ENCODE results near the gene MRPS7. TPM values are rescaled to one million over a fixed set of nuclear protein-coding genes. Genes with fewer than 3 reads are reported as not detected.
"Not testable (repeated sequence)": the region's sequence is repeated elsewhere in the genome, so short reads cannot be mapped to it uniquely, and the experiment has no call there.

MRPS7 gene
- total RNA-seq, 1 experiment from 2014 or later: 73.9 TPM

DNA sequence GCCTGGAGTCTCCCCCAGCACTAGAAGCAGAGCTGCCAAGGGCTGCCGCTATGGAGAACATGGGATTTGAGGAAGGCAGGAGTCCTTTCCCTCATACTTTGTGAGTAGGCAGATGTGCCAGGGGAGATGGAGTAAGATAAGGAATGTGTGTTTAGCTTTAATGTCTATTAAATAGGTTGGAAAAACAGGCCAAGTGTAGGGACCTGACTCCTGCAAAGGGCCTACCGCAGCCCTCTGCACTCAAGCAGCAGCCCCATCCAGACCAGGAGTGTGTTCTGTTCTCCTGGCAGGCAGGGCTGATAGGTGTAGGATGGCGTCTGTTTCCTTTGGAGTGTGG, 11.1 kb downstream of the MRPS7 start:
- intact Hi-C loops (cut with micrococcal nuclease): no loop called here
- CTCF ChIA-PET: interaction anchor here (0.5 to 1.0 kb wide), 2 partner anchors 122 to 663 kb away, joined by 3 read pairs; no protein-coding TSS in a partner anchor
- TF ChIP-seq, protein P1, sequence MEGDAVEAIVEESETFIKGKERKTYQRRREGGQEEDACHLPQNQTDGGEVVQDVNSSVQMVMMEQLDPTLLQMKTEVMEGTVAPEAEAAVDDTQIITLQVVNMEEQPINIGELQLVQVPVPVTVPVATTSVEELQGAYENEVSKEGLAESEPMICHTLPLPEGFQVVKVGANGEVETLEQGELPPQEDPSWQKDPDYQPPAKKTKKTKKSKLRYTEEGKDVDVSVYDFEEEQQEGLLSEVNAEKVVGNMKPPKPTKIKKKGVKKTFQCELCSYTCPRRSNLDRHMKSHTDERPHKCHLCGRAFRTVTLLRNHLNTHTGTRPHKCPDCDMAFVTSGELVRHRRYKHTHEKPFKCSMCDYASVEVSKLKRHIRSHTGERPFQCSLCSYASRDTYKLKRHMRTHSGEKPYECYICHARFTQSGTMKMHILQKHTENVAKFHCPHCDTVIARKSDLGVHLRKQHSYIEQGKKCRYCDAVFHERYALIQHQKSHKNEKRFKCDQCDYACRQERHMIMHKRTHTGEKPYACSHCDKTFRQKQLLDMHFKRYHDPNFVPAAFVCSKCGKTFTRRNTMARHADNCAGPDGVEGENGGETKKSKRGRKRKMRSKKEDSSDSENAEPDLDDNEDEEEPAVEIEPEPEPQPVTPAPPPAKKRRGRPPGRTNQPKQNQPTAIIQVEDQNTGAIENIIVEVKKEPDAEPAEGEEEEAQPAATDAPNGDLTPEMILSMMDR (IDR thresholded peaks at IDR 0.05; ENCODE audit: unreplicated experiment): no peak
- peaks cover 13% of the 10 kb centered on the region for H3K36me3 Mint-ChIP-seq (ENCODE audit: insufficient read depth, unreplicated experiment)
- no peak overlapping the region for H3K27ac Mint-ChIP-seq (ENCODE audit: low read depth, unreplicated experiment)
- peaks cover 28% of the 10 kb centered on the region for H3K4me1 Mint-ChIP-seq (ENCODE audit: insufficient read depth, unreplicated experiment)
- POLR2A ChIA-PET: interaction anchor here (0.7 to 6.8 kb wide), 5 partner anchors 11 to 122 kb away, joined by 3 to 142 read pairs (median 23); partner anchors contain the start of genes GGA3, MRPS7 and SLC25A19
- H3K9me3 Mint-ChIP-seq (ENCODE audit: unreplicated experiment): no peaks in the 10 kb centered on the region
- BruUV-seq (replicated peaks): no TSS peak
- H3K27me3 Mint-ChIP-seq (ENCODE audit: insufficient read depth, unreplicated experiment): no peaks in the 10 kb centered on the region
- no peak for DNase-seq (ENCODE audit: unreplicated experiment)
- H3K4me3 Mint-ChIP-seq (ENCODE audit: unreplicated experiment): peak overlapping the region; percentile 74

DNA sequence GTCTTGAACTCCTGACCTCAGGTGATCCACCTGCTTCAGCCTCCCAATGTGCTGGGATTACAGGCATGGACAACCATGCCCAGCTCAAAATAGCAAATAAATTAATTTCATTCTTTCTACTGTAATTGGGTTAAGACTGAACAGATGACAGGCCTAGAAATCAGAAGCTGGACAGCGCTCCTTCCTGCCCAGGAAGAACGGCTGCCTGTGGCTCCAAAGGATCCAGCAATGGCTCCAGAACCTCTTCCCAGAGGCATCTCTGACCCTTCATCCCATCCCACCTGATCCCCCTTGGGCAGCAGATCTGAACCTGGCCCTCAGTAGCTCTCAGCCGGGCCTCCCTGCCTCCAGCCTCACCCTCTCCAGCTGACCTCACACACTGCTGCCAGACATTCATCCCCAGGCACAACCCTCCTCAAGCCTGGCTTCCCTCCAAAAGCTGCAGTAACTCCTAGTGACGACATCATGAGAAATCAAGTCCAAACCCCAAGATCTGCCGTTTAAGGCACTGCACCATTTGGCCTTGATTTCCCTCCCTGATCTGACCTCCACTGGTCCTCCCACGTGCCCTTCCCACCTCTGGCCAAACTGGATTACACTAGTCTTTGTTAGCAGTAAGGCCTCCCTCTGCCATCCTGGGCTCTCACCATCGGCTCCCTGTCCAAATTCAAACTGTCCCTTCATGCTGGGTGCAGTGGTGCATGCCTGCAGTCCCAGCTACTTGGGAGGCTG, 12.5 kb downstream of the MRPS7 start:
- Mint-ChIP-seq H3K9me3 (ENCODE audit: unreplicated experiment) (no peaks in the 10 kb centered on the region), H3K27ac (ENCODE audit: low read depth, unreplicated experiment) (no peak overlapping the region), H3K4me3 (ENCODE audit: unreplicated experiment) (peak overlapping the region; percentile 38), H3K36me3 (ENCODE audit: insufficient read depth, unreplicated experiment) (peaks cover 18% of the 10 kb centered on the region), H3K4me1 (ENCODE audit: insufficient read depth, unreplicated experiment) (peaks cover 31% of the 10 kb centered on the region), H3K27me3 (ENCODE audit: insufficient read depth, unreplicated experiment) (no peaks in the 10 kb centered on the region)
- TF ChIP-seq, protein P1 (IDR thresholded peaks at IDR 0.05; ENCODE audit: unreplicated experiment): no peak
- ChIA-PET CTCF (interaction anchor here (0.5 to 1.3 kb wide), 2 partner anchors 17 to 68 kb away, joined by 3 to 4 read pairs; no protein-coding TSS in a partner anchor), POLR2A (interaction anchor here (0.6 to 6.8 kb wide), 4 partner anchors 13 to 120 kb away, joined by 3 to 142 read pairs (median 8); partner anchors contain the start of genes GGA3, MRPS7 and SLC25A19)
- peak; percentile 82 for DNase-seq (ENCODE audit: unreplicated experiment)
- no TSS peak for BruUV-seq (replicated peaks)
- intact Hi-C loops (cut with micrococcal nuclease): loop anchor here (2.0 kb wide), 1 partner anchor 243 kb away; the partner anchor contains the start of gene TSEN54

DNA sequence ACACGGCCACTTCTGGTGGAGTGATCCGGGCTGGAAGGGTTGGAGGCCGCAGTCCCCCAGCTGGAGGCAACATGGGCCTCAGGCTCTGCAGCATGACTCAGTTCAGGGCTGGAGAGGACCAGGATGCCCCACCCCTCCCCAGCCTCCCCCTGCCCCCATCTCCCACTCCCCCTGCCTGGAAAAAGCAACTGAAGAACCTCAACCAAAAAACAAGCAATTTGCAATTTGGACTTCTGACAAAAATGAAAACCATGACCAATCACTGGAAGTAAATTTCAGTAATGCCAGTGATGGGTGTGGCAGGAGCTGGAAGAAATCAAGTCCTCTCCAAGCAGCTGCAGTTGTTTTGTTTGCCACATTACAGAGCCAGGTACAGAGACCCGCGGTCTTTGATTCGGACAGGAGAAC, 16.0 kb downstream of the MRPS7 start:
- ChIA-PET CTCF (interaction anchor here (1.0 to 1.4 kb wide), 3 partner anchors 11 to 126 kb away, joined by 3 read pairs; partner anchors contain the start of gene SLC25A19), POLR2A (interaction anchor here (0.5 to 3.8 kb wide), 12 partner anchors 8 to 1811 kb away, joined by 3 to 35 read pairs (median 3); partner anchors contain the start of genes ACOX1, GGA3, MRPS7 and NUP85)
- TF ChIP-seq, protein P1 (IDR thresholded peaks at IDR 0.05; ENCODE audit: unreplicated experiment): no peak
- H3K27ac Mint-ChIP-seq (ENCODE audit: low read depth, unreplicated experiment): peak overlapping the region; percentile 88
- H3K27me3 Mint-ChIP-seq (ENCODE audit: insufficient read depth, unreplicated experiment): no peaks in the 10 kb centered on the region
- peaks cover 19% of the 10 kb centered on the region for H3K4me1 Mint-ChIP-seq (ENCODE audit: insufficient read depth, unreplicated experiment)
- no TSS peak for BruUV-seq (replicated peaks)
- no peak for DNase-seq (ENCODE audit: unreplicated experiment)
- H3K9me3 Mint-ChIP-seq (ENCODE audit: unreplicated experiment): no peaks in the 10 kb centered on the region
- H3K36me3 Mint-ChIP-seq (ENCODE audit: insufficient read depth, unreplicated experiment): peaks cover 37% of the 10 kb centered on the region
- H3K4me3 Mint-ChIP-seq (ENCODE audit: unreplicated experiment): peak overlapping the region; percentile 27
- intact Hi-C loops (cut with micrococcal nuclease): no loop called here

DNA sequence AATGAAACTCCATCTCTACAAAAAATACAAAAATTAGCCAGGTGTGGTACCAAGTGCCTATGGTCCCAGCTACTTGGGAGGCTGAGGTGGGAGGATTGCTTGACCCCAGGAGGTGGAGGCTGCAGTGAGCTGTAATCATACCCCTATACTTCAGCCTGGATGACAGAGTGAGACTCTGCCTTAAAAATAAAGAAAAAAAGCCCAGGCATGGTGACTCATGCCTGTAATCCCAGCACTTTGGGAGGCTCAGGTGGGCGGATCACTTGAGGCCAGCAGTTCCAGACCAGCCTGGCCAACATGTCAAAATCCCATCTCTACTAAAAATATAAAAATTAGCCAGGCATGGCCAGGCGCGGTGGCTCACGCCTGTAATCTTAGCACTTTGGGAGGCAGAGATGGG, 18.5 kb downstream of the MRPS7 start:
- H3K9me3 Mint-ChIP-seq (ENCODE audit: unreplicated experiment); H3K4me3 Mint-ChIP-seq (ENCODE audit: unreplicated experiment); CTCF ChIA-PET; intact Hi-C loops (cut with micrococcal nuclease); DNase-seq (ENCODE audit: unreplicated experiment); H3K27ac Mint-ChIP-seq (ENCODE audit: low read depth, unreplicated experiment); H3K27me3 Mint-ChIP-seq (ENCODE audit: insufficient read depth, unreplicated experiment); BruUV-seq (replicated peaks): not testable (repeated sequence)
- Mint-ChIP-seq H3K4me1 (ENCODE audit: insufficient read depth, unreplicated experiment) (peaks cover 12% of the 10 kb centered on the region), H3K36me3 (ENCODE audit: insufficient read depth, unreplicated experiment) (peaks cover 43% of the 10 kb centered on the region)
- POLR2A ChIA-PET: interaction anchor here (2.2 kb wide), 1 partner anchor 9 kb away, joined by 7 read pairs; the partner anchor contains the start of gene MIF4GD

Measured in MCF 10A (cell line).